Fibroblast of lung (primary cell): ENCODE data around the gene SCD5.

Source experiments
- CTCF ChIP-seq, 2 donors: IDR thresholded peaks in 1 of 2; conservative IDR thresholded peaks in 1 of 2; 1 replicate in 1 of 2; 2 replicates in 1 of 2; pipeline ENCODE4 v1.5.1; 2011 to 2012; ENCODE audit warnings: low read length in 2 of 2, control low read depth in 1 of 2, inconsistent platforms in 1 of 2, low read depth in 1 of 2, mild to moderate bottlenecking in 1 of 2
- EZH2 ChIP-seq: IDR thresholded peaks from 2 replicates; pipeline ENCODE4 v1.5.1; 2012; ENCODE audit warnings: low read length, control low read depth, mild to moderate bottlenecking; ENCODE audit errors: missing control alignments

GRCh38 chr4:82797040-82797404, 1.6 kb downstream of the SCD5 start:
- TF ChIP-seq EZH2 = no peak
- TF ChIP-seq CTCF (conservative IDR thresholded peaks at IDR 0.05 in 1 of 2, IDR thresholded peaks at IDR 0.05 in 1 of 2; ENCODE audit: low read depth in 1 of 2, low read length in 2 of 2) = no peak
